Keratinocyte (primary cell): ENCODE measurements around the gene CMSS1.

Experiments
- CTCF ChIP-seq, 3 experiments: IDR thresholded peaks in 1 of 3; conservative IDR thresholded peaks in 1 of 3; optimal IDR thresholded peaks in 1 of 3; 2 replicates in 2 of 3; 3 replicates in 1 of 3; pipeline versions ENCODE3 to v1.5.1; 2011; ENCODE audit warnings: low read length in 3 of 3, mild to moderate bottlenecking in 3 of 3, moderate library complexity in 2 of 3, control low read depth in 1 of 3, inconsistent platforms in 1 of 3; ENCODE audit not compliant: insufficient read depth in 2 of 3; ENCODE audit errors: extremely low read depth in 1 of 3
- EZH2 ChIP-seq: IDR thresholded peaks from one replicate; pipeline ENCODE4 v1.6.1; 2012; ENCODE audit warnings: inconsistent platforms, mild to moderate bottlenecking, low read length, moderate library complexity

- TF ChIP-seq EZH2: no peak
- TF ChIP-seq CTCF (optimal IDR thresholded peaks at IDR 0.05 in 1 of 3, IDR thresholded peaks at IDR 0.05 in 1 of 3, conservative IDR thresholded peaks at IDR 0.05 in 1 of 3; ENCODE audit: extremely low read depth in 1 of 3, insufficient read depth in 2 of 3, low read length in 3 of 3): no peak
These were observed 112.1 kb downstream of the CMSS1 start for GRCh38 chr3:99929745-99930139.
